ENCODE data around the gene EIF2B1.
"Not testable (repeated sequence)": the region's sequence is repeated elsewhere in the genome, so short reads cannot be mapped to it uniquely, and the experiment has no call there.

EIF2B1 gene

DNA sequence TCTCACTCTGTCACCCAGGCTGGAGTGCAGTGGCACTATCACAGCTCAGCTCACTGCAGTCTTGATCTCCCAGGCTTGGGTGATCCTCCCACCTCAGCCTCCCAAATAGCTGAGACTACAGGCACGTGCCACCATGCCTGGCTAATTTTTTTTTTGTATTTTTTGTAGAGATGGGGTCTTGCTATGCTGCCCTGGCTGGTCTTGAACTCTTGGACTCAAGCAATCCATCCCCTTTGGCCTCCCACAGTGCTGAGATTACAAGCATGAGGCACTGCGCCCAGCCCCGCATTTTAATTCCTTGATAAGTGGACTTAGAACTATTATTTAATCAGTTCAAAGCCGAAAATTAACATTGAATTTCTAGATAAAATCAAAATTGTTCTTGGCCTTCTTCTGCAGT is 54.7 kb downstream of the EIF2B1 start:
- DNase-seq; in situ Hi-C loops (cut with MboI; ENCODE audit: low pct_unique_long_range_greater_than_20kb, low sequenced_read_pairs): not testable (repeated sequence)

GRCh38 chr12:123578243-123578642 is 55.2 kb downstream of the EIF2B1 start:
- no peak for DNase-seq
- in situ Hi-C loops (cut with MboI; ENCODE audit: low pct_unique_long_range_greater_than_20kb, low sequenced_read_pairs) = no loop called here

GRCh38 chr12:123576611-123577010 is 56.9 kb downstream of the EIF2B1 start:
- DNase-seq = no peak
- in situ Hi-C loops (cut with MboI; ENCODE audit: low pct_unique_long_range_greater_than_20kb, low sequenced_read_pairs) = no loop called here

GRCh38 chr12:123573870-123574269 is 59.6 kb downstream of the EIF2B1 start:
- in situ Hi-C loops (cut with MboI; ENCODE audit: low pct_unique_long_range_greater_than_20kb, low sequenced_read_pairs) = no loop called here
- DNase-seq = no peak

DNA sequence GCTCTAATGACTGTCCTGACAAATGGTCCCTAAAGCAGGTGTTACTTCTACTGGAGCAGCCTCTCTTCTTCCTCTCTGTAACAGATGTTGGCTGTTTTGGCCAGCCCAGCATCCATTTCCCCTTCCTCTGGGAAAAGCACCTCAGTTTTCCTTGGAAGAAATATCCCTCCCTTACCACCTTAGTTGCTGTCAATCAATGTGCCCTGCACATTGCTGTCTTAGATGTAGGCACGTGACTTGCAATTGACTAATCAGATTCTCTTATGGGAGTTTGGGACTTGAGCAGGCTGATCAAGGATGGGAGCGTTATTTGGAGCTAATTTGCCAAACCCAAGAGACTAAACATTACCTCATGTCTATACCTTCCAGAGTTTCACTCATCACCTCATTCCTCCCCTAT is 61.1 kb downstream of the EIF2B1 start:
- in situ Hi-C loops (cut with MboI; ENCODE audit: low pct_unique_long_range_greater_than_20kb, low sequenced_read_pairs) = no loop called here
- no peak for DNase-seq

DNA sequence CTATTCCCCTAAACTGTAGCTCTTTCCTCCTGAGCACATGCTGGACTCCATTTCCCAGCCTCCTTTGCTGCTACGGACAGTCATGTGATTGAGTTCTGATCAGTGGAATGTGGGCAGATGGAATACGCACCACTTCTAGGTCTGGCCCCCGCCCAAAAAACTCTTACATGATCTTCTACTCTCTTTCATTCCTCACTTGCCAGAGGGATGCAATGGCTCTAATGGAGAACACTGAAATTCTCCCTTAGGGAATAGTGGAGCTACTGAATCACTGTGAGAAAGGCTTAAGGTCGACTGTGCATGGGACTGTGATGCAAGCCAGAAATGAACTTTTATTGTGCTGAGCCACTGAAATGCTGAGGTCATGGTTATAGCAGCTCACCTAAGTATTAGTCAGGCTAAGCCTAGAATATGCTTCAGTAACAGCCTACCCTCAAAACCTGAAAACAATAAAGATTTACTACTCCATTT is 62.1 kb downstream of the EIF2B1 start:
- DNase-seq = no peak
- in situ Hi-C loops (cut with MboI; ENCODE audit: low pct_unique_long_range_greater_than_20kb, low sequenced_read_pairs) = no loop called here

Measured in KBM-7 (cell line).